Measurements from ENCODE around the gene GIPC3. TPM values are rescaled to one million over a fixed set of nuclear protein-coding genes. Genes with fewer than 3 reads are reported as not detected.
A peak's percentile ranks its signal among the peaks of the same experiment; 100 is the strongest.
"Not testable (repeated sequence)": the region's sequence is repeated elsewhere in the genome, so short reads cannot be mapped to it uniquely, and the experiment has no call there.

GIPC3 gene
- total and polyA plus RNA-seq, 4 donors: 0.20 to 1.9 (median 1.0) TPM

DNA sequence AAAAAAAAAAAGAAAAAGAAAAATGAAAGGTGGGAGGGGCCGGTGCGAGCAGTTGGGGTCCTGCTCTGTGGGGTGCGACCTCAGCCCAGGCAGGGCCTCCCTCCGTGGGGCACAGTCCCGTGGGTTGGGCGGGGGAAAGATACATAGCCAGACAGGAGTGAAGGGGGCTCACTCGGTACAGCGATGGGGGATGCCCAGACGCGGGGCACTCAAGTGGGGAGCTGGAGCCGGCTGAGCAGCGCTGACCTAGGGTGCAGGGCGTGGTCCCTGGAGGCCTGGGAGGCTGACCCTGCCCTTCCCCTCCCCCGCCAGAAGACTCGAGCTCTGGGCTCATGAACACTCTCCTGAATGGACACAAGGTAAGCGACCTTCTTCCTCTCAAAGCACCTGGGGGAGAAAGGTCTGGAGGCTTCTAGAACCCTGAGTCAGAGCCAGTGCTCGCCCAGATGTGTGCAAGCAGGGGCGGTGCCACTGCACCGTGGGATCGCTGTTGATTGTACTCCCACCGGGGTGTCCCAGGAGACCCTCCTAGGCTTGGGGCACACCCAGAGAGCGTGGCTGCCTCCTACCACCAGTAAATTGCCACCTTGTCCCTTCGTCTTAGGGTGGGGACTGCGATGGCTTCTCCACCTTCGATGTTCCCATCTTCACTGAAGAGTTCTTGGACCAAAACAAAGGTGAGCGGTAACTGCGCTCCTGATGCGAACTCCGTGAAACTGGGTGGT, 9.2 kb upstream of the GIPC3 start:
- Histone ChIP-seq H3K36me3 (ENCODE audit: control insufficient read depth, insufficient read depth, low read length) (peaks cover 35% of the 10 kb centered on the region), H3K27me3 (ENCODE audit: control insufficient read depth, insufficient read depth, low read length) (no peaks in the 10 kb centered on the region), H3K27ac (ENCODE audit: low read depth, low read length) (no peak overlapping the region), H3K4me3 (ENCODE audit: low read depth, low read length) (peak overlapping the region; percentile 39), H3K9me3 (ENCODE audit: control insufficient read depth, insufficient read depth, low read length) (no peaks in the 10 kb centered on the region), H3K4me1 (ENCODE audit: control insufficient read depth, insufficient read depth, low read length) (peaks cover 44% of the 10 kb centered on the region)
- DNase-seq (ENCODE audit: low read depth in 4 of 6, low spot score in 6 of 6): no peak
- WGBS (ENCODE audit: insufficient coverage): 68% methylated on average over 27 of the region's 29 CpGs

DNA sequence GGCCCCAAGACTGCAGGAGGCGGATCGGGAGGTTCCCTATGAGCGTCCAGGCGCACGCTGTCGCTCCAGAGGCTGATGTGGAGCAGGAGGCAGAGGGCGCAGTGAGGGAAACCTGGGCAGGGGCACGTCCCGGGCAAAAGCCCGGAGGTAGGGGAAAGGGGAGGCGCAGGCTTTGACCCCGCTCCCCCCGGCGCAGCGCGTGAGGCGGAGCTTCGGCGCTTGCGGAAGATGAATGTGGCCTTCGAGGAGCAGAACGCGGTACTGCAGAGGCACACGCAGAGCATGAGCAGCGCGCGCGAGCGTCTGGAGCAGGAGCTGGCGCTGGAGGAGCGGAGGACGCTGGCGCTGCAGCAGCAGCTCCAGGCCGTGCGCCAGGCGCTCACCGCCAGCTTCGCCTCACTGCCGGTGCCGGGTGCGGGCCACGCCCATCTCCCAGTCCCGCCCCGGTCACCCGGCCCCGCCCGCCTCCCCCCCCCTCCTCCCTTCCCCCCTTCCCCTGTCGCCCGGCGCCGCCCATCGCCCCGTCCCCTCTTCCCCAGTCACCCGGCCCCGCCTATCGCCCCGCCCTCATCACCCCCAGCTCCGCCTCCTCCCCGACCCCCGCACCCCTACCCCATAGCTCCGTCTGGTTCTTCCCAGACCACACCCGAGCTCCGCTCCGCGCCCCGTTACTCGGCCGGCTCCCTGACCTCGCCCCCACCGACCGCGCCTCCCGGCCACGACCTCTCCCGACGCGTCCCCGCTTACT, 8.4 kb upstream of the GIPC3 start:
- H3K9me3 ChIP-seq (ENCODE audit: control insufficient read depth, insufficient read depth, low read length): no peaks in the 10 kb centered on the region
- peak overlapping the region; percentile 39 for H3K4me3 ChIP-seq (ENCODE audit: low read depth, low read length)
- no peaks in the 10 kb centered on the region for H3K27me3 ChIP-seq (ENCODE audit: control insufficient read depth, insufficient read depth, low read length)
- no peak overlapping the region for H3K27ac ChIP-seq (ENCODE audit: low read depth, low read length)
- peaks cover 40% of the 10 kb centered on the region for H3K4me1 ChIP-seq (ENCODE audit: control insufficient read depth, insufficient read depth, low read length)
- peak in 2 of 6 donors; percentile 86 to 87 for DNase-seq (ENCODE audit: low read depth in 4 of 6, low spot score in 6 of 6)
- H3K36me3 ChIP-seq (ENCODE audit: control insufficient read depth, insufficient read depth, low read length): peaks cover 35% of the 10 kb centered on the region
- 7% methylated on average over 52 of the region's 78 CpGs for WGBS (ENCODE audit: insufficient coverage)

DNA sequence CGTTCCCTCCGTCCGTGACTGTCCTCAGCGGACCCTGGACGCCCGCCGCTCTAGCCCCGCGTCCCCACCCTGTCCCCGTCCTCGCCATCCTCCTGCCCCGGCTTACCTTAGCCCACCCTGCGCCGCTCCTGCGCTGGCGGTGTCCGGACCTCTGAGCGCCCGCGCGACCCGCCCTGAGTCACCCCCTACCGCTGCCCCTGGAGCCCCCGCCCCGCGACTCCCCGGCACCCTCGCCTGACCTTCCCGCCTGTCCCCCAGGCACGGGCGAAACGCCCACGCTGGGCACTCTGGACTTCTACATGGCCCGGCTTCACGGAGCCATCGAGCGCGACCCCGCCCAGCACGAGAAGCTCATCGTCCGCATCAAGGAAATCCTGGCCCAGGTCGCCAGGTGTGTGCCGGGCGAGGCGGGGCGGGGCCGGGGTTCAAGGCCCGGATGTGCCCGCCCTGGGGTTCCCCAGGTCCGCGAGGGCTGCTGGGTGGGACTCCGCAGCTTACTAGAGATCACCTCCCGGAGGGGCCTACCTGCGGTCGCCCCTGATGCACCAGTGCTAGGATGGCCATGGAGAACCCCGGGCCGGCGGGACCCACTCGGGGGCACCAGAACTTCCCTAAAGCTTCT, 7.4 kb upstream of the GIPC3 start:
- Histone ChIP-seq H3K27ac (ENCODE audit: low read depth, low read length) (no peak overlapping the region), H3K27me3 (ENCODE audit: control insufficient read depth, insufficient read depth, low read length) (no peaks in the 10 kb centered on the region), H3K9me3 (ENCODE audit: control insufficient read depth, insufficient read depth, low read length) (no peaks in the 10 kb centered on the region), H3K36me3 (ENCODE audit: control insufficient read depth, insufficient read depth, low read length) (peaks cover 35% of the 10 kb centered on the region), H3K4me1 (ENCODE audit: control insufficient read depth, insufficient read depth, low read length) (peaks cover 34% of the 10 kb centered on the region), H3K4me3 (ENCODE audit: low read depth, low read length) (no peak overlapping the region)
- DNase-seq (ENCODE audit: low read depth in 4 of 6, low spot score in 6 of 6): peak in 1 of 6 donors; percentile 16
- WGBS (ENCODE audit: insufficient coverage): 44% methylated on average over 59 of the region's 60 CpGs

DNA sequence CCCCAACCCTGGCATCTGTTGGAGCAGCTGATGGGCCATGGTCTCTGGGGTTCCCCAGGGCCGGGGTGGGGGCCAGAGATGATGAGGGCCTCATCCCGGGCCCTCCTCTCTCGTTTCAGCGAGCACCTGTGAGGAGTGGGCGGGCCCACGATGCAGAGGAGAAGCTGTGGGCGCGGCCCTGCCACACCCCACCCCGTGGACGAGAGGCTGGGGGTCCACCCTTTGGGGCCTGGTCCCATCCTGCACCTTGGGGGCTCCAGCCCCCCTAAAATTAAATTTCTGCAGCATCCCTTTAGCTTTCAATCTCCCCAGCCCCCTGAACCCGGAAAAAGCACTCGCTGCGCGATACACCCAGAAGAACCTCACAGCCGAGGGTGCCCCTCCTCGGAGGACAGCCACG, 6.9 kb upstream of the GIPC3 start:
- Histone ChIP-seq H3K9me3 (ENCODE audit: control insufficient read depth, insufficient read depth, low read length) (no peaks in the 10 kb centered on the region), H3K36me3 (ENCODE audit: control insufficient read depth, insufficient read depth, low read length) (peaks cover 35% of the 10 kb centered on the region), H3K27me3 (ENCODE audit: control insufficient read depth, insufficient read depth, low read length) (peaks cover 3% of the 10 kb centered on the region), H3K4me3 (ENCODE audit: low read depth, low read length) (no peak overlapping the region), H3K27ac (ENCODE audit: low read depth, low read length) (no peak overlapping the region), H3K4me1 (ENCODE audit: control insufficient read depth, insufficient read depth, low read length) (peaks cover 29% of the 10 kb centered on the region)
- no peak for DNase-seq (ENCODE audit: low read depth in 4 of 6, low spot score in 6 of 6)
- 74% methylated on average over 17 of the region's 17 CpGs for WGBS (ENCODE audit: insufficient coverage)

DNA sequence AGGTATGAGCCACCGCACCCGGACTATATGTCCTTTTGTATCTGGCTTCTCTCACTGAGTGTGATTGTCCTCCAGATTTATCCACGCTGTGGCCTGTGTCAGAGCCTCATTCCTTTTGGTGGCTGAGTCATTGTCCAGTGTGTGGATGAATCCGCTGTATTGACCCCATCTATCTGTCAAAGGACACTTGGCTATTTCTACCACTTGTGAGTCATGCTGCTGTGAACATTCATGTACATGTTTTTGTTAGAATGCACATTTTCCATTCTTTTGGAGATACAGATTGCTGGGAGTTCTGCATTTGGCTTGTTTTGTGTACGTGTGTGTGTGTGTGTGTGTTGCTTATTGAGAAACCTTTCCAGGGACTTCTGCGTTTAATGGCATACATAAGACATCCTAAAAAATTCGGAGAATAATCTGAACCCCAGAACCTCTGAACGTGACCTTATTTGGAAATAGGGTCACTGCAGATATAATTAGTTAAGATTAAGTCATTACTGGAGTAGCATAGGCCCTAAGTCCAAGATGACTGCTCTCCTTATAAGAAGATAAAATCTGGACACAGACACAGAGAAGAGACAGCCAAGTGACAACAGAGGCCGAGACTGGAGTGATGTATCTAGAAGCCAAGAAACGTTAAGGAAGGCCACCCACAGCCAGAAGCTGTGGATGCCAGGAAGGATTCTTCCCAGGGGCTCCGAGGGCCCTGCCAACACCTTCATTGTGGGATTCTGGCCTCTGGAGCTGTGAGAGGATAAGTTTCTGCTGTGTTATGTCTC, 4.9 kb upstream of the GIPC3 start:
- Histone ChIP-seq H3K9me3 (ENCODE audit: control insufficient read depth, insufficient read depth, low read length) (no peaks in the 10 kb centered on the region), H3K27me3 (ENCODE audit: control insufficient read depth, insufficient read depth, low read length) (peaks cover 14% of the 10 kb centered on the region), H3K4me1 (ENCODE audit: control insufficient read depth, insufficient read depth, low read length) (peaks cover 15% of the 10 kb centered on the region), H3K4me3 (ENCODE audit: low read depth, low read length) (no peak overlapping the region), H3K27ac (ENCODE audit: low read depth, low read length) (no peak overlapping the region), H3K36me3 (ENCODE audit: control insufficient read depth, insufficient read depth, low read length) (peaks cover 23% of the 10 kb centered on the region)
- DNase-seq (ENCODE audit: low read depth in 4 of 6, low spot score in 6 of 6): peak in 1 of 6 donors; percentile 35
- WGBS (ENCODE audit: insufficient coverage): 55% methylated on average over 6 of the region's 11 CpGs

DNA sequence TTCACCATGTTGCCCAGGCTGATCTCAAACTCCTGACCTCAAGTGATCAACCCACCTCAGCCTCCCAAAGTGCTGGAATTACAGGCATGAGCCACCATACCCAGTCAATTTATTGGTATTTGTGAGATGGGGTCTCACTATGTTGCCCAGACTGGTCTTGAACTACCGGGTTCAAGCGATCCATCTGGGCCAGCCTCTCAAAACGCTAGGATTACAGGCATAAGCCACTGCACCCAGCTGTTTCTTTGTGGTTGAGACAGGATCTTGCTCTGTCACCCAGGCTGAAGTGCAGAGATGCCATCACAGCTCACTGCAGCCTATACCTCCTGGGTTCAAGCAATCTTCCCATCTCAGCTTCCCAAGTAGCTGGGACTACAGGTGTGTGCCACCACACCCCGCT, 3.5 kb upstream of the GIPC3 start:
- H3K4me1 ChIP-seq (ENCODE audit: control insufficient read depth, insufficient read depth, low read length); H3K4me3 ChIP-seq (ENCODE audit: low read depth, low read length); H3K9me3 ChIP-seq (ENCODE audit: control insufficient read depth, insufficient read depth, low read length); H3K27ac ChIP-seq (ENCODE audit: low read depth, low read length); DNase-seq (ENCODE audit: low read depth in 4 of 6, low spot score in 6 of 6): not testable (repeated sequence)
- Histone ChIP-seq H3K36me3 (ENCODE audit: control insufficient read depth, insufficient read depth, low read length) (peaks cover 11% of the 10 kb centered on the region), H3K27me3 (ENCODE audit: control insufficient read depth, insufficient read depth, low read length) (peaks cover 27% of the 10 kb centered on the region)
- 69% methylated on average over 4 of the region's 4 CpGs for WGBS (ENCODE audit: insufficient coverage)

DNA sequence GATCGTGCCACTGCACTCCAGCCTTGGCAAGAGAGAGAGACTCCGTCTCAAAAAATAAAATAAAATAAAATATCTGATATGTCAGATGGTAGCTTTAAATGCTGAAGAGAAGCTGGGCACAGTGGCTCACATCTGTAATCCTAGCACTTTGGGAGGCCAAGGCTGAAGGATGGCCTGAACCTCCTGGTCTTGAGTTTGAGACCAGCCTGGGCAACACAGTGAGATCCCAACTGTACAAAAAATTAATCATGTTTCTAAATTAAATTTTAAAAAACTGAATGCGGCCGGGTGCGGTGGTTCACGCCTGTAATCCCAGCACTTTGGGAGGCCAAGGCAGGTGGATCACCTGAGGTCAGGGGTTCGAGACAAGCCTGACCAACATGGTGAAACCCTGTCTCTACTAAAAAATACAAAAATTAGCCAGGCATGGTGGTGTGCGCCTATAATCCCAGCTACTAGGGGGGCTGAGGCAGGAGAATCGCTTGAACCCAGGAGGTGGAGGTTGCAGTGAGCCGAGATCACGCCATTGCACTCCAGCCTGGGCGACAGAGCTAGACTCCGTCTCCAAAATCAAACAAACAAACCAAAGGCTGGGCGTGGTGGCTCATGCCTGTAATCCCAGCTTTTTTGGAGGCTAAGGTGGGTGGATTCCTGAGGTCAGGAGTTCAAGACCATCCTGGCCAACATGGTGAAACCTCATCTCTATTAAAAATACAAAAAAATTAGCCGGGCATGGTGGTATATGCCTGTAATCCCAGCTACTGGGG, 1.1 kb upstream of the GIPC3 start:
- not testable (repeated sequence) for H3K9me3 ChIP-seq (ENCODE audit: control insufficient read depth, insufficient read depth, low read length); DNase-seq (ENCODE audit: low read depth in 4 of 6, low spot score in 6 of 6); H3K4me1 ChIP-seq (ENCODE audit: control insufficient read depth, insufficient read depth, low read length); H3K4me3 ChIP-seq (ENCODE audit: low read depth, low read length); H3K36me3 ChIP-seq (ENCODE audit: control insufficient read depth, insufficient read depth, low read length); H3K27ac ChIP-seq (ENCODE audit: low read depth, low read length)
- WGBS (ENCODE audit: insufficient coverage): 100% methylated on average over 3 of the region's 15 CpGs
- peaks cover 29% of the 10 kb centered on the region for H3K27me3 ChIP-seq (ENCODE audit: control insufficient read depth, insufficient read depth, low read length)

DNA sequence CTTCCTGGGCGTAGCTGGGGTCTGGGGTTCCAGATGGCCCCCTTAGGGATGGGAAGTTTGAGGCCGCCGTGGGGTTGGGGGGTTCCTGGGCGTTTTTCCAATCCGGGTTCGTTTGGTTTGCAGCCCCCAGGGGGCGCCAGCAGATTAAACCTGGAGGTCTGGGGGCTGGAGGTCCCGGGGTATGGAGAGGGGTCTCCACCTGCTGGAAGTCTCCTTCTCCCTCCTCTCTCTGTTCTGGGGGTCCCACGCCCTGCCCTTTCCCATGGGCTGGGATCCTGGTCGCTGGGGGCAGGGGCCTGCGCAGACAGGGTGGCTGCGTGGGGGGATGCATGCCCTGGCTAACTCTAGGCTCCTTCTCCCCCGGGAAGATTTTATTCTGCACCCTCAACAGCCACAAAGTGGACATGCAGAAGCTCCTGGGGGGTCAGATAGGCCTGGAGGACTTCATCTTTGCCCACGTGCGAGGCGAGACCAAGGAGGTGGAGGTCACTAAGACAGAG, 899 bp downstream of the GIPC3 start:
- H3K9me3 ChIP-seq (ENCODE audit: control insufficient read depth, insufficient read depth, low read length): no peaks in the 10 kb centered on the region
- 27% methylated on average over 9 of the region's 16 CpGs for WGBS (ENCODE audit: insufficient coverage)
- no peak for DNase-seq (ENCODE audit: low read depth in 4 of 6, low spot score in 6 of 6)
- peaks cover 29% of the 10 kb centered on the region for H3K27me3 ChIP-seq (ENCODE audit: control insufficient read depth, insufficient read depth, low read length)
- H3K4me1 ChIP-seq (ENCODE audit: control insufficient read depth, insufficient read depth, low read length): peaks cover 9% of the 10 kb centered on the region
- peaks cover 4% of the 10 kb centered on the region for H3K36me3 ChIP-seq (ENCODE audit: control insufficient read depth, insufficient read depth, low read length)
- no peak overlapping the region for H3K4me3 ChIP-seq (ENCODE audit: low read depth, low read length)
- H3K27ac ChIP-seq (ENCODE audit: low read depth, low read length): no peak overlapping the region
